Tibial nerve (tissue), 4 donors: ENCODE data around the gene MAN2C1. TPM values are rescaled to one million over a fixed set of nuclear protein-coding genes. Genes with fewer than 3 reads are reported as not detected.
"Not testable (repeated sequence)": the region's sequence is repeated elsewhere in the genome, so short reads cannot be mapped to it uniquely, and the experiment has no call there.

ENCODE experiments used
- DNase-seq, 2 donors: peaks; one replicate each; pipeline ENCODE4 v3.0.0-alpha.2; 2019; ENCODE audit warnings: low spot score in 2 of 2
- H3K27ac ChIP-seq, 4 donors: fragments of 200-600 bp; sonication (generic) in 3 of 4; one replicate each; pipeline ENCODE4 v1.5.1; 2017 to 2019; ENCODE audit warnings: mild to moderate bottlenecking in 1 of 4
- H3K27me3 ChIP-seq, 2 donors: fragments of 200-600 bp; sonication (generic) in 1 of 2; one replicate each; pipeline versions ENCODE4 v1.5.1 to v1.6.0; 2017 to 2019
- H3K36me3 ChIP-seq, 3 donors: fragments of 200-600 bp; sonication (generic); one replicate each; pipeline ENCODE4 v1.5.1; 2018 to 2019
- H3K4me1 ChIP-seq, 4 donors: fragments of 200-600 bp; sonication (generic) in 3 of 4; one replicate each; pipeline ENCODE4 v1.5.1; 2017 to 2019
- H3K4me3 ChIP-seq, 4 donors: fragments of 200-600 bp; sonication (generic) in 3 of 4; one replicate each; pipeline ENCODE4 v1.5.1; 2017 to 2019; ENCODE audit warnings: mild to moderate bottlenecking in 1 of 4, moderate library complexity in 1 of 4
- H3K9me3 ChIP-seq, 4 donors: fragments of 200-600 bp; sonication (generic) in 3 of 4; one replicate each; pipeline ENCODE4 v1.5.1; 2017 to 2019
- CTCF ChIP-seq, 5 experiments: fragments of 200-600 bp in 3 of 5; fragments of 450-650 bp in 2 of 5; sonication (generic) in 3 of 5; IDR thresholded peaks; one replicate each; pipeline ENCODE4 v1.5.1; 2016 to 2019; ENCODE audit warnings: antibody characterized with exemption in 5 of 5, mild to moderate bottlenecking in 3 of 5, moderate library complexity in 2 of 5
- EP300 ChIP-seq, 2 donors: sonication (generic); formaldehyde crosslinking; IDR thresholded peaks; one replicate each; pipeline ENCODE4 v1.6.1; 2017; ENCODE audit warnings: antibody characterized with exemption in 2 of 2, mild to moderate bottlenecking in 1 of 2
- POLR2A ChIP-seq, 2 donors: fragments of 450-650 bp; IDR thresholded peaks; one replicate each; pipeline ENCODE4 v1.6.1; 2017; ENCODE audit warnings: antibody characterized with exemption in 2 of 2, mild to moderate bottlenecking in 2 of 2, moderate library complexity in 2 of 2
- WGBS, 2 donors: methylation state at CpG; one replicate each; pipeline ENCODE4 v1.1.5; 2018; 5-methylcytosine and 5-hydroxymethylcytosine counted together
- total RNA-seq, 4 donors: library from RNA; depleted of rRNA; stranded (reverse); fragments of >200 nt; gene quantifications; one replicate each; pipeline ENCODE4 v1.1.0, GENCODE V29; 2016

Gene MAN2C1
- total RNA-seq, 4 donors from 2014 or later: 319 to 781 (median 366) TPM

GRCh38 chr15:75397494-75397893, 29.1 kb upstream of the MAN2C1 start:
- WGBS, 2 donors: 68 to 74% methylated on average over 2 of the region's 2 CpGs
- DNase-seq: no peak
- H3K36me3 ChIP-seq: peaks cover 2 to 97% (median 46%) of the 10 kb centered on the region in 3 donors

GRCh38 chr15:75389791-75390382, 21.5 kb upstream of the MAN2C1 start:
- no peak for TF ChIP-seq EP300 (IDR thresholded peaks at IDR 0.05)
- TF ChIP-seq CTCF (IDR thresholded peaks at IDR 0.05): no peak
- no peak for TF ChIP-seq POLR2A (IDR thresholded peaks at IDR 0.05)
- 85 to 90% methylated on average over 1 of the region's 1 CpG for WGBS, 2 donors

More at GRCh38 chr15:75397494-75397893, 29.1 kb upstream of the MAN2C1 start:
- Histone ChIP-seq H3K4me1 (no peaks in the 10 kb centered on the region), H3K27me3 (no peaks in the 10 kb centered on the region), H3K4me3 (no peak overlapping the region), H3K9me3 (no peaks in the 10 kb centered on the region), H3K27ac (no peak overlapping the region)
- no peak for TF ChIP-seq CTCF (IDR thresholded peaks at IDR 0.05)
- TF ChIP-seq EP300 (IDR thresholded peaks at IDR 0.05): no peak
- no peak for TF ChIP-seq POLR2A (IDR thresholded peaks at IDR 0.05)

GRCh38 chr15:75383986-75384385, 15.6 kb upstream of the MAN2C1 start:
- not testable (repeated sequence) for H3K27me3 ChIP-seq, H3K27ac ChIP-seq, H3K4me3 ChIP-seq, DNase-seq, H3K4me1 ChIP-seq, H3K9me3 ChIP-seq
- 95 to 96% methylated on average over 5 of the region's 5 CpGs for WGBS, 2 donors
- H3K36me3 ChIP-seq: peaks cover 2 to 99% (median 23%) of the 10 kb centered on the region in 3 donors

More at GRCh38 chr15:75389791-75390382, 21.5 kb upstream of the MAN2C1 start:
- no peaks in the 10 kb centered on the region for H3K27me3 ChIP-seq
- H3K36me3 ChIP-seq: peaks cover 3 to 98% (median 28%) of the 10 kb centered on the region in 3 donors
- H3K27ac ChIP-seq: no peak overlapping the region
- H3K4me1 ChIP-seq: no peaks in the 10 kb centered on the region
- DNase-seq: no peak
- H3K9me3 ChIP-seq: no peaks in the 10 kb centered on the region
- no peak overlapping the region for H3K4me3 ChIP-seq

DNA sequence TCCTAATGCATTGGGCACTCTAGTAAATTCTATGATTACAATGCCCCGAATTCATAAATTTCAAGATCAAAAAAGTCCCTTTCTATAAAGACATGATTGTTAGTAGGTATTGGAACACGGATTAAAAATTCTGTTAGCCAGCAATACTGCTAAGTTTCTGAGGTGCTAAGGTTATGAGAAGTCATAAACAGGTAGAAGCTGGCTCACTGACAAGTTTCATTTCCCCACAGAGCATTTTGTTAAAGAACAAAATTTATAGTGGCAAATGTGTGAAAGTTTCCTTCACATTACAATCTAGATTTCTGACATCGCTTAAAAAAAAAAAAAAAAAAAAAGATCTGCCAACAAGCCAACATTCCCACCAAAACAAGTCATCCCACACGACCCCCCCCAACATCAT, 12.4 kb upstream of the MAN2C1 start:
- no peak overlapping the region for H3K4me3 ChIP-seq
- no peaks in the 10 kb centered on the region for H3K9me3 ChIP-seq
- 85 to 87% methylated on average over 4 of the region's 4 CpGs for WGBS, 2 donors

GRCh38 chr15:75371901-75372688, 3.7 kb upstream of the MAN2C1 start:
- DNase-seq: no peak
- Histone ChIP-seq H3K36me3 (peaks cover 0 to 69% (median 6%) of the 10 kb centered on the region in 3 donors), H3K27me3 (no peaks in the 10 kb centered on the region), H3K9me3 (no peaks in the 10 kb centered on the region), H3K4me1 (peaks cover 0 to 19% (median 8%) of the 10 kb centered on the region in 4 donors), H3K4me3 (no peak overlapping the region), H3K27ac (no peak overlapping the region)
- WGBS, 2 donors: 93 to 94% methylated on average over 11 of the region's 11 CpGs
- TF ChIP-seq POLR2A (IDR thresholded peaks at IDR 0.05) (no peak), EP300 (IDR thresholded peaks at IDR 0.05) (no peak), CTCF (IDR thresholded peaks at IDR 0.05) (no peak)

More for the DNA sequence above, 12.4 kb upstream of the MAN2C1 start:
- Histone ChIP-seq H3K4me1 (no peaks in the 10 kb centered on the region), H3K27me3 (no peaks in the 10 kb centered on the region), H3K27ac (no peak overlapping the region), H3K36me3 (peaks cover 2 to 100% (median 32%) of the 10 kb centered on the region in 3 donors)
- no peak for DNase-seq
- TF ChIP-seq EP300 (IDR thresholded peaks at IDR 0.05) (no peak), POLR2A (IDR thresholded peaks at IDR 0.05) (no peak), CTCF (IDR thresholded peaks at IDR 0.05) (no peak)
